ENCODE results near the gene S100A14. TPM values are rescaled to one million over a fixed set of nuclear protein-coding genes. Genes with fewer than 3 reads are reported as not detected.

The S100A14 gene
- total RNA-seq (2022; extraction: Qiagen RNA extraction; ENCODE audit: low read depth), result 0.40 to 0.79 TPM (median 0.50 TPM) in 5 replicates

GRCh38 chr1:153616144-153616916, at the start of gene S100A14:
S100A14 (minus strand) TSS chr1:153616325; CDS start chr1:153615858, 467 bp downstream.

DNA sequence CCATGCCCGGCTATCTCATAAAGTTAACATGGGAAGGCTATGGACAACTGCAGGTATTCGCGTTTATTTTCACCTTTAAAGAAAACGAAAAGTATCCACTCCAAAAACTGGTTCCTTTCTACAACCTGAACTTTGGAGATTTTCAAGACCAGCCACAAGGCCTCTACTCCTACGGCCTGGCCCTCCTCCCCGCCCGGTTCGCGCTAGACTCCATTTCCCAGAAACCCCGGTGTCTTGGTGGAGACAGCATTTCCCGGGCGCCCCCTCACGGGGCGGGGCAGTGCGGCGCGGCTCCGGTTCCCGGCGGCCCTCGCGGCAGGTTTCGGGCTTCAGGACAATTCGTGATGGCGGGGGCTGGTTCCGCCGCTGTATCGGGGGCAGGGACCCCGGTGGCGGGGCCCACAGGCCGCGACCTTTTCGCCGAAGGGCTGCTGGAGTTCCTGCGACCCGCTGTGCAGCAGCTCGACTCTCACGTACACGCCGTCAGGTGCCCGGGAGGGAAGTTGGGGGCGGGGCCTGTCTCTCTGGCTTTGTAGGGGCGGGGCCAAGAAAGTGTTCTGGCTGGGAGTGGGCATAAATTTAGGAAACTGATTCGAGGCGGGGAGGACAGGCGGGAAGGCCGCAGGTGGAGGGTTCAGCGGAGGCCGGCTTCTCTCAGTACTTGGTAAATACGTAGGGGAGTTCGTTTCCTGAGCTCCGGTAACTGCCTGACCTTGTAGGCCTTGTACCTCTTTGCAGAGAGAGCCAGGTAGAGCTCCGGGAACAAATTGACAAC, 42.5 kb upstream of the S100A14 start, which contains the start of gene SNAPIN:
TSS of gene SNAPIN (plus strand) at position 304 of the 775 bp plus-strand sequence. CDS start at position 345, 41 bp downstream.

GRCh38 chr1:153633754-153634665, 17.9 kb upstream of the S100A14 start, which contains the start of gene CHTOP:
CHTOP (plus strand) TSS chr1:153634066; CDS start chr1:153636589, 2,523 bp downstream.

GRCh38 chr1:153627715-153628626, 11.8 kb upstream of the S100A14 start, which contains the start of gene S100A1:
S100A1 (plus strand) TSS chr1:153628434; CDS start chr1:153630522, 2,088 bp downstream.

DNA sequence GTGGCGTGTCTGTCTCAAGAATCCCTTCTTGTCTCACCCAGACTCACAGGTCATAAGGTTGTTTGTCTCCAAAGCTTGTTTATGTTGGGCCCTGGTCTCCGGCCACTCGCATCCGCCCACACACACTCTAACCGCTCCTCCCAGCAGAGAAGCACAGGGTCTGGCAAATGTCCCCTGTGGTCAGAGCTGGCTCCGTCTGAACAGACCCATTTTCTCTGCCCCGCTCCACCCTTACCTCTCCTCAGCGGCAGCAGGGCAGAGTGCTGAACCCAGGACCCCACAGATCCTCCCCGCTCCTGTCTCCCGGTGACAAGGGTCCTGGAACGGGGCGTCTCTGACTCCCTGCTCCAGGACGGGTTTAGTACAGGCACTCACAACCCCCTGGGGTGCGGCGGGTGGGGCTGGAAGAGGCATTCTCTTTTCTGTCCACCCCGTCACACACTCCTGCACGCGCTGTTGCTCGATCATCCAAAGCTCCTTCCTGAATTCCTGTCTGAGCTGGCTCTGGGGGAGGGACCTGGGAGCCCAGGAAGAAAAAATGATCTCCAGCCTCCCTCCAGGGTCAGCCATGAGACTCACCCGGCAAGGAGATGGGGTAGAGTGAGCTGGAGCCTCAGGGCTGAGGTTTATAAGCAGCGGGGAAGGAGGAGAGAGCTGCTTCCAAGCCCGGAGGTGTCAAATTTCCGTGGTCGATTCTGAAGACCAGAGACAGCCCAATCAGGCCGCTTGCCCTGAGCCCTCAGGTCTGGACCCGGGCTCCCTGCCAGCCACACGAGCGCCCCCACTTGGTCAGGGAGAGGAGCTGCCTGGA, 11.0 kb upstream of the S100A14 start, which contains the start of gene S100A13:
TSS of gene S100A13 (minus strand) at position 602 of the 811 bp plus-strand sequence. CDS start 1,033 bp downstream, outside the sequence.

GRCh38 chr1:153612755-153613331, 3.3 kb downstream of the S100A14 start, which contains the start of gene S100A16:
S100A16 (minus strand) TSS chr1:153613137; CDS start chr1:153608151, 4,986 bp downstream.

DNA sequence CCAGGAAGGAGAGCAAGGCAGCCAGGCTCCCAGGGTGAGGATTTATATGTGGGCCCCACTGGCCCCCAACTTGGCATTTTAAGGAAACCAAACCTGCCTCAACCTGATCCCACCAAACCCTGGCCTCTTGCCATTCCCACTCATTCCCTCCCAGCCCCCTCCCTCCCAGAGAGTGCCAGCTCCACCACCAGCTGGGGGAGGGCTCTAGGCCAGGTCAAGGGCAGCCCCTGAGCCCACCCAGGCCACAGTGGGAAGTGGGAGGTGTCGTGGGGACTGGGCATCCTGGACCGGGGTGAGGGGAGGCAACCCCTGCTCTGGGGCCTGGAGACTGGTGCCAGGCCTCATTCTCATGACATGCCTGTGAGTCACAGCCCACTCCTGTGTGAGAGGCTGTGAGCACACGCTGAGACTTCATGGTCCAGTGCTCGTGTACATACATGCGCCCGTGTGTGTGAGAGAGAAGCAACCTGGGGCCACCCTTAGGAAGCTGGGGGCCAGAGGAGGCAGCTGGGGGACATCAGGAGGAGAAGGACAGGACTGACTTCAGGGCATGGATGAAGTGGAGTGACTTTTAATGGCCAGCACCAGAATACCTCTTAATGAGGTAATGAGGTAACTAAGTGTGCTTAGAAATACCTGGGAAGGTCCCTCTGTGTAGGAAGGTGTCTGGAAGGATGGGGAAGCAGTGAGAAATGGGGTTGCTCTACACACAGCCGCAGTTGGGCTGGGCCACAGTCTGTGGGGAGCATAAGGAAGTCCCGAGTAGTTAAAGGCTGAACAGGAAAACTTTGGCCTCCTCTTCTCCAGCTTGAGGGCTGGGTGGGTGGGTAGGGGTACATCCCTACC, 50.4 kb downstream of the S100A14 start, which contains the start of gene S100A2:
TSS of gene S100A2 (minus strand) at position 316 of the 846 bp plus-strand sequence. CDS start 1,967 bp downstream, outside the sequence.

Other genes with a start within 250 kb of the S100A14 start
- not detected in 5 replicates for gene S100A12, start 240.7 kb downstream of the S100A14 start, total RNA-seq (2022; extraction: Qiagen RNA extraction; ENCODE audit: low read depth)
- gene S100A8, start 225.3 kb downstream of the S100A14 start, total RNA-seq (2022; extraction: Qiagen RNA extraction; ENCODE audit: low read depth), result not detected in 5 replicates
- not detected in 5 replicates for gene S100A7A, start 199.8 kb downstream of the S100A14 start, total RNA-seq (2022; extraction: Qiagen RNA extraction; ENCODE audit: low read depth)
- gene S100A7, start 155.7 kb downstream of the S100A14 start, total RNA-seq (2022; extraction: Qiagen RNA extraction; ENCODE audit: low read depth), result not detected in 5 replicates
- 3,123 to 3,674 TPM (median 3,479 TPM) in 5 replicates for gene S100A6, start 80.3 kb downstream of the S100A14 start, total RNA-seq (2022; extraction: Qiagen RNA extraction; ENCODE audit: low read depth)
- gene S100A5, start 75.4 kb downstream of the S100A14 start, total RNA-seq (2022; extraction: Qiagen RNA extraction; ENCODE audit: low read depth), result 0.65 to 1.2 TPM (median 0.79 TPM) in 5 replicates
- 1,624 to 1,839 TPM (median 1,665 TPM) in 5 replicates for gene S100A4, start 70.5 kb downstream of the S100A14 start, total RNA-seq (2022; extraction: Qiagen RNA extraction; ENCODE audit: low read depth)
- 88.7 to 106 TPM (median 92.8 TPM) in 5 replicates for gene S100A3, start 67.1 kb downstream of the S100A14 start, total RNA-seq (2022; extraction: Qiagen RNA extraction; ENCODE audit: low read depth)
- gene S100A2, start 50.5 kb downstream of the S100A14 start, total RNA-seq (2022; extraction: Qiagen RNA extraction; ENCODE audit: low read depth), result 20.0 to 26.2 TPM (median 24.5 TPM) in 5 replicates
- gene S100A16, start 3.2 kb downstream of the S100A14 start, total RNA-seq (2022; extraction: Qiagen RNA extraction; ENCODE audit: low read depth), result 412 to 491 TPM (median 455 TPM) in 5 replicates
- 148 to 177 TPM (median 176 TPM) in 5 replicates for gene S100A13, start 11.2 kb upstream of the S100A14 start, total RNA-seq (2022; extraction: Qiagen RNA extraction; ENCODE audit: low read depth)
- gene S100A1, start 12.1 kb upstream of the S100A14 start, total RNA-seq (2022; extraction: Qiagen RNA extraction; ENCODE audit: low read depth), result 0.55 to 0.96 TPM (median 0.86 TPM) in 4 of 5 replicates, not detected in the other
- gene CHTOP, start 17.7 kb upstream of the S100A14 start, total RNA-seq (2022; extraction: Qiagen RNA extraction; ENCODE audit: low read depth), result 63.4 to 84.0 TPM (median 77.0 TPM) in 5 replicates
- gene SNAPIN, start 42.4 kb upstream of the S100A14 start, total RNA-seq (2022; extraction: Qiagen RNA extraction; ENCODE audit: low read depth), result 52.0 to 63.2 TPM (median 56.4 TPM) in 5 replicates
- 268 to 297 TPM (median 278 TPM) in 5 replicates for gene ILF2, start 54.7 kb upstream of the S100A14 start, total RNA-seq (2022; extraction: Qiagen RNA extraction; ENCODE audit: low read depth)
- gene NPR1, start 62.4 kb upstream of the S100A14 start, total RNA-seq (2022; extraction: Qiagen RNA extraction; ENCODE audit: low read depth), result 0.80 to 1.2 TPM (median 0.95 TPM) in 5 replicates
- 18.5 to 22.8 TPM (median 21.8 TPM) in 5 replicates for gene INTS3, start 111.7 kb upstream of the S100A14 start, total RNA-seq (2022; extraction: Qiagen RNA extraction; ENCODE audit: low read depth)
- 1.2 to 3.5 TPM (median 1.5 TPM) in 5 replicates for gene SLC27A3, start 159.1 kb upstream of the S100A14 start, total RNA-seq (2022; extraction: Qiagen RNA extraction; ENCODE audit: low read depth)